NB4 (cell line): ENCODE measurements around the gene OGFRL1.

Experiments used
- MYC ChIP-seq: IDR thresholded peaks from 2 replicates; pipeline ENCODE4 v1.6.1; 2011; ENCODE audit warnings: low read depth, low read length
- POLR2A ChIP-seq: IDR thresholded peaks from 2 replicates; pipeline ENCODE4 v1.6.1; 2011; ENCODE audit warnings: mild to moderate bottlenecking; ENCODE audit not compliant: insufficient read length; ENCODE audit errors: extremely low read depth
- TF ChIP-seq, protein P1 (sequence below): IDR thresholded peaks from one replicate; pipeline ENCODE4 v1.5.1; 2012; ENCODE audit warnings: low read depth, low read length
- TF ChIP-seq, protein P2 (sequence below): IDR thresholded peaks from 2 replicates; pipeline ENCODE4 v1.6.1; 2011; ENCODE audit warnings: low read depth, low read length

DNA sequence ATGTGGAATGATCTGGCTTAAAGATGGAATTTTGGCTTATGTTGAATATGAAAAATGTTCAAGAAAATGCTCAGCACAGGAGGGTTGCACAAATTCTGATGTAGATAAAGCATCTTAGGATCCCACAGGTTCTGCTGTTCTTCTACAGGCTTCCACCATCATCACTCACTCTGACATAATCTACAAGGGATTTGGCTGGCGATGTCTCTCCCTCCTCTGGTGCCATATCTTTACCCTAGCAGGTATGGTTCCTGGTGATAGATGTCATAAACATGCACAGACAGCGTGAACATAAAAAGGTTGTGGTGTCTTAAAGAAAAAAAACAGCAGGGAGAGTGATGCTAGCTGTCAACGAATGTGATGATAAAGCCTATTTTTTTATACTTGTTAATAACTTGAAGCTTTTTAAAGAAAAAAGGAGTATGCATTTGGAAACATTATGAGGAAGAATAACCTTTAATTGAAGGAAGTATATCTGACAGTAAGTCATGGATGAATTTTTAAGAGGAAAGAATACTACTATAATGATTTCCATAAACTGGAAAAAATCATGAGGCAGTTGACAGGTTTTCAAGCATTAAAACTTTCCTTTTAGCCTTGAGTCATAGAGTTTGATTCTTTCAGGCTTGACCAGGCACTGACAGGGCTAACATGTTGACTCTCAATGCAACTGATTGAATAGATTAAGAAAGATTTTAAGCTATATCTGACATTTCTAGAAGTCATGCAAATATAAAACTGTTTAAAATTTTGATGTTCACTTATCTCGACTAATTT lies 50.1 kb downstream of the OGFRL1 start:
- TF ChIP-seq MYC (no peak), POLR2A (no peak)
- TF ChIP-seq, protein P1, sequence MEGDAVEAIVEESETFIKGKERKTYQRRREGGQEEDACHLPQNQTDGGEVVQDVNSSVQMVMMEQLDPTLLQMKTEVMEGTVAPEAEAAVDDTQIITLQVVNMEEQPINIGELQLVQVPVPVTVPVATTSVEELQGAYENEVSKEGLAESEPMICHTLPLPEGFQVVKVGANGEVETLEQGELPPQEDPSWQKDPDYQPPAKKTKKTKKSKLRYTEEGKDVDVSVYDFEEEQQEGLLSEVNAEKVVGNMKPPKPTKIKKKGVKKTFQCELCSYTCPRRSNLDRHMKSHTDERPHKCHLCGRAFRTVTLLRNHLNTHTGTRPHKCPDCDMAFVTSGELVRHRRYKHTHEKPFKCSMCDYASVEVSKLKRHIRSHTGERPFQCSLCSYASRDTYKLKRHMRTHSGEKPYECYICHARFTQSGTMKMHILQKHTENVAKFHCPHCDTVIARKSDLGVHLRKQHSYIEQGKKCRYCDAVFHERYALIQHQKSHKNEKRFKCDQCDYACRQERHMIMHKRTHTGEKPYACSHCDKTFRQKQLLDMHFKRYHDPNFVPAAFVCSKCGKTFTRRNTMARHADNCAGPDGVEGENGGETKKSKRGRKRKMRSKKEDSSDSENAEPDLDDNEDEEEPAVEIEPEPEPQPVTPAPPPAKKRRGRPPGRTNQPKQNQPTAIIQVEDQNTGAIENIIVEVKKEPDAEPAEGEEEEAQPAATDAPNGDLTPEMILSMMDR, result no peak
- TF ChIP-seq, protein P2, sequence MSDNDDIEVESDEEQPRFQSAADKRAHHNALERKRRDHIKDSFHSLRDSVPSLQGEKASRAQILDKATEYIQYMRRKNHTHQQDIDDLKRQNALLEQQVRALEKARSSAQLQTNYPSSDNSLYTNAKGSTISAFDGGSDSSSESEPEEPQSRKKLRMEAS, result no peak
